ENCODE measurements around the gene CD200. TPM values are rescaled to one million over a fixed set of nuclear protein-coding genes. Genes with fewer than 3 reads are reported as not detected.

Gene CD200
- total RNA-seq, 4 donors from 2014 or later = 0.27 to 0.76 (median 0.36) TPM

- Histone ChIP-seq H3K4me1 (no peaks in the 10 kb centered on the region), H3K27ac (no peak overlapping the region), H3K27me3 (peaks cover 0 to 5% (median 0%) of the 10 kb centered on the region in 3 donors), H3K36me3 (no peaks in the 10 kb centered on the region), H3K4me3 (no peak overlapping the region), H3K9me3 (no peaks in the 10 kb centered on the region)
- in situ Hi-C loops (cut with MboI; ENCODE audit: low sequenced_read_pairs in 4 of 4) = loop anchor here in 1 of 4 donors (25.0 kb wide), 1 partner anchor 173 kb away; no protein-coding TSS in a partner anchor
- DNase-seq (no peak), ATAC-seq (no peak)
- intact Hi-C loops (cut with DNase I; ENCODE audit: low total_unique reads) = no loop called here
- no peak for TF ChIP-seq POLR2A (IDR thresholded peaks at IDR 0.05)
- TF ChIP-seq CTCF (IDR thresholded peaks at IDR 0.05 in 4 of 5, conservative IDR thresholded peaks at IDR 0.05 in 1 of 5) = no peak
These were observed 6.2 kb downstream of the CD200 start for GRCh38 chr3:112339134-112339533.

- Histone ChIP-seq H3K27me3 (peaks cover 0 to 4% (median 0%) of the 10 kb centered on the region in 3 donors), H3K36me3 (no peaks in the 10 kb centered on the region), H3K4me3 (no peak overlapping the region), H3K4me1 (no peaks in the 10 kb centered on the region), H3K27ac (no peak overlapping the region), H3K9me3 (no peaks in the 10 kb centered on the region)
- TF ChIP-seq POLR2A (IDR thresholded peaks at IDR 0.05) (no peak), CTCF (IDR thresholded peaks at IDR 0.05 in 4 of 5, conservative IDR thresholded peaks at IDR 0.05 in 1 of 5) (no peak)
- intact Hi-C loops (cut with DNase I; ENCODE audit: low total_unique reads) (no loop called here), in situ Hi-C loops (cut with MboI; ENCODE audit: low sequenced_read_pairs in 4 of 4) (loop anchor here in 1 of 4 donors (25.0 kb wide), 1 partner anchor 173 kb away; no protein-coding TSS in a partner anchor)
- no peak for ATAC-seq
- DNase-seq = no peak
These were observed 6.7 kb downstream of the CD200 start for GRCh38 chr3:112339609-112340008.

- in situ Hi-C loops (cut with MboI; ENCODE audit: low sequenced_read_pairs in 4 of 4) = loop anchor here in 1 of 4 donors (25.0 kb wide), 1 partner anchor 171 kb away; no protein-coding TSS in a partner anchor
- no peak overlapping the region for H3K27ac ChIP-seq
- no peak for ATAC-seq
- intact Hi-C loops (cut with DNase I; ENCODE audit: low total_unique reads) = no loop called here
- H3K27me3 ChIP-seq = no peaks in the 10 kb centered on the region
- TF ChIP-seq CTCF (IDR thresholded peaks at IDR 0.05 in 4 of 5, conservative IDR thresholded peaks at IDR 0.05 in 1 of 5) (no peak), POLR2A (IDR thresholded peaks at IDR 0.05) (no peak)
- no peaks in the 10 kb centered on the region for H3K4me1 ChIP-seq
- no peak overlapping the region for H3K4me3 ChIP-seq
- H3K36me3 ChIP-seq = no peaks in the 10 kb centered on the region
- no peak for DNase-seq
- H3K9me3 ChIP-seq = no peaks in the 10 kb centered on the region
These were observed 8.4 kb downstream of the CD200 start for GRCh38 chr3:112341386-112341785.

GRCh38 chr3:112345681-112346080 lies 12.7 kb downstream of the CD200 start:
- H3K4me1 ChIP-seq = no peaks in the 10 kb centered on the region
- ATAC-seq = no peak
- no peaks in the 10 kb centered on the region for H3K36me3 ChIP-seq
- H3K27me3 ChIP-seq = no peaks in the 10 kb centered on the region
- TF ChIP-seq CTCF (IDR thresholded peaks at IDR 0.05 in 4 of 5, conservative IDR thresholded peaks at IDR 0.05 in 1 of 5) = no peak
- no peak for TF ChIP-seq POLR2A (IDR thresholded peaks at IDR 0.05)
- no peak for DNase-seq
- intact Hi-C loops (cut with DNase I; ENCODE audit: low total_unique reads) = no loop called here
- in situ Hi-C loops (cut with MboI; ENCODE audit: low sequenced_read_pairs in 4 of 4) = loop anchor here in 1 of 4 donors (25.0 kb wide), 1 partner anchor 167 kb away; no protein-coding TSS in a partner anchor
- no peak overlapping the region for H3K4me3 ChIP-seq
- no peak overlapping the region for H3K27ac ChIP-seq
- no peaks in the 10 kb centered on the region for H3K9me3 ChIP-seq

Measured in gastrocnemius medialis (tissue), 4 donors.